Loucy (cell line): Measurements from ENCODE around the gene ALPK3.

Source experiments
- H2AFZ ChIP-seq: fragments of 200-600 bp; sonication (generic); 2 replicates; pipeline ENCODE4 v1.6.0; 2016; ENCODE audit warnings: antibody characterized with exemption, mild to moderate bottlenecking, low read length, moderate library complexity
- H3F3A ChIP-seq: fragments of 200-600 bp; 2 replicates; pipeline ENCODE4 v1.6.0; 2016; ENCODE audit warnings: antibody characterized with exemption, low read depth, mild to moderate bottlenecking
- H3K27me3 ChIP-seq: fragments of 200-600 bp; sonication (generic); 2 replicates; pipeline ENCODE4 v1.6.1; 2014; ENCODE audit warnings: low read length, mild to moderate bottlenecking; ENCODE audit not compliant: insufficient read depth, poor library complexity, severe bottlenecking
- H3K36me3 ChIP-seq: fragments of 200-600 bp; sonication (generic); 2 replicates; pipeline ENCODE4 v1.6.1; 2016; ENCODE audit warnings: low read length; ENCODE audit not compliant: insufficient read depth
- H3K4me1 ChIP-seq: fragments of 200-600 bp; sonication (generic); 2 replicates; pipeline ENCODE4 v1.5.1; 2014; ENCODE audit warnings: low read length, mild to moderate bottlenecking; ENCODE audit not compliant: insufficient read depth, poor library complexity, severe bottlenecking
- H3K4me2 ChIP-seq: fragments of 200-600 bp; sonication (generic); 2 replicates; pipeline ENCODE4 v1.6.0; 2014; ENCODE audit warnings: antibody characterized with exemption, low read length, low read depth, mild to moderate bottlenecking; ENCODE audit not compliant: poor library complexity, severe bottlenecking
- H3K4me3 ChIP-seq: fragments of 200-600 bp; sonication (generic); 2 replicates; pipeline ENCODE4 v1.5.1; 2014; ENCODE audit warnings: low read length, mild to moderate bottlenecking, mixed read lengths; ENCODE audit not compliant: poor library complexity, severe bottlenecking
- H3K79me2 ChIP-seq: fragments of 200-600 bp; sonication (generic); 2 replicates; pipeline ENCODE4 v1.6.1; 2014; ENCODE audit warnings: low read length; ENCODE audit not compliant: insufficient read depth
- H3K9ac ChIP-seq: fragments of 200-600 bp; sonication (generic); 2 replicates; pipeline ENCODE4 v1.6.0; 2014; ENCODE audit warnings: mild to moderate bottlenecking, low read depth, low read length, moderate library complexity; ENCODE audit not compliant: poor library complexity, severe bottlenecking
- H3K9me2 ChIP-seq: fragments of 200-600 bp; sonication (generic); replicated peaks from 2 replicates; pipeline ENCODE4 v1.6.1; 2016; ENCODE audit warnings: low read depth, low read length, mixed read lengths
- H3K9me3 ChIP-seq: fragments of 200-600 bp; sonication (generic); 2 replicates; pipeline ENCODE4 v1.6.1; 2014; ENCODE audit warnings: mild to moderate bottlenecking, antibody characterized with exemption, low read length, low read depth; ENCODE audit not compliant: insufficient read depth
- H4K20me1 ChIP-seq: fragments of 200-600 bp; sonication (generic); 2 replicates; pipeline ENCODE4 v1.6.0; 2014; ENCODE audit warnings: antibody characterized with exemption, low read length, mild to moderate bottlenecking; ENCODE audit not compliant: insufficient read depth, poor library complexity, severe bottlenecking
- CTCF ChIP-seq: fragments of 200-600 bp; sonication (generic); conservative IDR thresholded peaks from 2 replicates; pipeline ENCODE4 v1.5.1; 2014; ENCODE audit warnings: mild to moderate bottlenecking, antibody characterized with exemption, low read length
- EZH2phosphoT487 ChIP-seq: fragments of 200-600 bp; IDR thresholded peaks from 2 replicates; pipeline ENCODE4 v1.6.1; 2018; ENCODE audit warnings: antibody characterized with exemption, mild to moderate bottlenecking, moderate library complexity, borderline replicate concordance

Gene ALPK3

DNA sequence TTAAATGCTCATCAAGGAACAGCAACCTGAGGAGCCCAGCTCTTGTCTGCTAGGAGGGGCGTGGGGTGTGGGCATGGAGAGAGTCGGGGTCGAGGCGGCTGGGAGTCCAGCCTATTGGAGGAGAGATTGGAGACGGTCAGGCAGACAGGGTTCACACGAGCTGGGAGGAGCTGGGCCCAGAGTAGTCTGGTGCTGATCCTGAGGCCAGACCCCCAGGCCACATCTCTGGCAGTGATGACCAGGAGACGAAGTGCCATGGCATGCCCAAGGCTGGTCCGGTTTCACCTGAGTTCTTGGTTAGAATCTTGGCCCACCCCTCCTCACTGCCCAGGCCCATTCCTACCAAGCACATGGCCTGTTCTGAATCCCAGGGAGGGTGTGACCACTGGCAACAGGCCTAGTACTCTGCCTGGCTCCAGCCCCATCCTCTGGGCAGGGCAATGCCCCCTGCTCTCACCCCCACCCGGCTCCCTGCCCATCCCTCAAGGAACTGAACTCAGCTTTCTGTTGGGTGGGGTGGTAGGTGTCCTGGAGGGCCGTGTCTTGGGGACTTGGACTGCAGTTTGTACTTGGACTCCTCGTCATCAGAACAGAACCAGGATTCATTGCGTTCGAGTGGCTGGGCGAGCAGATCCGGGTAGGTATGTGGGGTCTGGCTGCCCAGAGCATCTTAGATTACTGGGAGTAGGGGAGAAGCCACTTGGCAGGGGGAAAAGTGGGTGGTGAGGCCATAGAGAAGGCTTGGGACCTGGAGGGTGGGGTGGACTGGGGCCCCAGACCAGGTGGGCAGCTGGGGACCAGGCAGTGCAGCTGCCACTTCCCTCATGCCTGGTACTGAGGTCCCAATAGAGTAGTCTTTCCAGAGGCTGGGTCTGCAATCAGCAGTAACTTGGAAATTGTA, 88.1 kb downstream of the ALPK3 start:
- H3K27me3 ChIP-seq: no peaks in the 10 kb centered on the region
- no peak overlapping the region for H3K9ac ChIP-seq
- H3K4me1 ChIP-seq: no peaks in the 10 kb centered on the region
- H4K20me1 ChIP-seq: no peaks in the 10 kb centered on the region
- no peak overlapping the region for H3K4me2 ChIP-seq
- H3K9me3 ChIP-seq: peaks cover 3% of the 10 kb centered on the region; the same call in 1 of the 2 replicates
- no peaks in the 10 kb centered on the region for H3K36me3 ChIP-seq
- H3K79me2 ChIP-seq: no peaks in the 10 kb centered on the region
- H3F3A ChIP-seq: no peaks in the 10 kb centered on the region
- TF ChIP-seq EZH2phosphoT487 (no peak), CTCF (no peak)
- H3K9me2 ChIP-seq: no peaks in the 10 kb centered on the region
- H2AFZ ChIP-seq: no peak overlapping the region
- no peak overlapping the region for H3K4me3 ChIP-seq

GRCh38 chr15:84907731-84908130, 90.6 kb downstream of the ALPK3 start:
- no peaks in the 10 kb centered on the region for H3K79me2 ChIP-seq

DNA sequence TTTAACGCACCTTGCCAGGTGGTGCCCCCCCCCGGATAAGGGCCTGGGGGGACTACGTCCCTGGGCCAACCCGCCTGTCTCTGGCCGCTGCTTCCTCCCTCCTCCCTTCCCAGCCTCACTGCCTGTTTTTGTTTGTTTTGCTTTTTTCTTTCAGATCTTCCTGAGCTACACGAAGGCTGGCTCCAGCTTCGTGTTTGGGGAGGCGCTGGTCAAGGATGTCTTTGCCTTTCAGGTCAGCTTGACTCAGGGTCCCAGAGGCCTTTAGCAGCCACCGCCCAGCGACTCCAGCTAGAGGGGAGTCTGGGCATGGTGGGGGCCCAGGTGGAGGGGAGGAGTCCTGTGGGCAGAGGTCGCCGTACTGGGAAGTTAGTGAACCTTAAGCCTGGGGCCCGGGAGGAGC, 91.4 kb downstream of the ALPK3 start:
- Histone ChIP-seq H3K79me2 (no peaks in the 10 kb centered on the region), H3K4me1 (no peaks in the 10 kb centered on the region), H3K27me3 (no peaks in the 10 kb centered on the region), H3K9me2 (no peaks in the 10 kb centered on the region), H2AFZ (no peak overlapping the region), H3K4me3 (no peak overlapping the region), H4K20me1 (no peaks in the 10 kb centered on the region), H3K36me3 (no peaks in the 10 kb centered on the region), H3K9me3 (no peaks in the 10 kb centered on the region), H3K4me2 (no peak overlapping the region), H3K9ac (no peak overlapping the region), H3F3A (no peaks in the 10 kb centered on the region)
- TF ChIP-seq EZH2phosphoT487 (no peak), CTCF (no peak)

More at GRCh38 chr15:84907731-84908130, 90.6 kb downstream of the ALPK3 start:
- H3F3A ChIP-seq: no peaks in the 10 kb centered on the region
- H3K9me2 ChIP-seq: no peaks in the 10 kb centered on the region
- H3K4me1 ChIP-seq: no peaks in the 10 kb centered on the region
- no peaks in the 10 kb centered on the region for H3K27me3 ChIP-seq
- H3K36me3 ChIP-seq: no peaks in the 10 kb centered on the region
- no peaks in the 10 kb centered on the region for H3K9me3 ChIP-seq
- H3K4me2 ChIP-seq: no peak overlapping the region
- no peaks in the 10 kb centered on the region for H4K20me1 ChIP-seq
- H2AFZ ChIP-seq: no peak overlapping the region
- no peak for TF ChIP-seq CTCF
- no peak for TF ChIP-seq EZH2phosphoT487
- no peak overlapping the region for H3K4me3 ChIP-seq
- no peak overlapping the region for H3K9ac ChIP-seq
